T-helper 2 cell treated with Interferon-gamma antibody and Interleukin-4, amounts not matched to agents 100 ng/mL and 5 ng/mL, for 36 hours (primary cell): ENCODE measurements around the gene RNF34. TPM values are rescaled to one million over a fixed set of nuclear protein-coding genes. Genes with fewer than 3 reads are reported as not detected.

ENCODE experiments used
- intact Hi-C: fragments of 100-400 bp; cut with micrococcal nuclease; formaldehyde crosslinking; loops from one replicate; pipeline ENCODE4 v1.15.1; 2023
- total RNA-seq: library from RNA; stranded (reverse); gene quantifications from 2 replicates; pipeline ENCODE4 v1.2.3, GENCODE V29; 2022

Gene RNF34
- total RNA-seq, 1 donor from 2014 or later = 90.9 TPM

DNA sequence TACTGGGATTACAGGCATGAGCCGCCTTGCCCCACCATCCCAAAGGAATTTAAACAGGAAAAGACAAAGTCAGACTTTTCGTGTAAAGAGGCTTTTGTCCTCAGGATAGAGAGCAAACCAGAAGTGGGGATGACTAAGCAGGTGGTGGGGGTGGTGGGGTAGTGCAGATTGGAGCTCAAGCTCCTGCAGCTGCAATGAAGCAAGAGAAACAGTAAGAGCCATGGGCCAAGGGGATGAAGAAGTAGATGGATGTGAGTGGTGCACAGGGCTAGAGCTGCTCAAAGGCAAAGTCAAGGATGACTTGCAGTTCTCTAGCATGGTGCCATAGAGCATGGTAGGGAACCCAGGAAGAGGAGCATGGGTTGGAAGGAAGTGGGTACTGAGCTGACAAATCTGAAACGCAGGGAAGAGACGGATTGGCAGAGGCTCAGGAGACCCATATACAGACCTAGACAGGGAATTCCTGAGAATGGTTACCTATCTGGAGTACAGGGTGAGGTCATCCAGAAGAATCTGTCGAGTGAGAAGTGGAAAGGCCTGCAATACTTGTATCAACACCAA, 11.4 kb upstream of the RNF34 start:
- intact Hi-C loops = no loop called here

DNA sequence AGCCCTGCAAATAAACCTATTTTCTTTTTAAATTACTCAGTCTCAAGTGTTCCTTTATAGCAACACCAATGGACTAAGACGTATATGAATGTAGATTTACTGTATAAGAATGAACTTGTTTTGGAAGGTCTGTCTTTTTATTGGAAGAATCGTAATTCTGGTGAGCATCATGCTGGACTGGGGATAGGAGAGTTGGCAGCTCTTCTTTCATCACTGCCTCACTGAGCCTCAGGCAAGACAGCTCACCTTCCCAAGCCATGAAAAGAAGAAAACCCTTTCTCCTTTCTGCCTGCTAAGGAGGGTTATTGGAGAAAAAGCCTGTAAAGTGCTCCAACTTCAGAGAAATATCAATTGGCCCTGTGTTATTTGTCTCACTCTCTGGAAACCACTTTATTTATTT, 9.1 kb upstream of the RNF34 start:
- intact Hi-C loops = loop anchor here (1.0 kb wide), 1 partner anchor 8 kb away; no protein-coding TSS in a partner anchor

DNA sequence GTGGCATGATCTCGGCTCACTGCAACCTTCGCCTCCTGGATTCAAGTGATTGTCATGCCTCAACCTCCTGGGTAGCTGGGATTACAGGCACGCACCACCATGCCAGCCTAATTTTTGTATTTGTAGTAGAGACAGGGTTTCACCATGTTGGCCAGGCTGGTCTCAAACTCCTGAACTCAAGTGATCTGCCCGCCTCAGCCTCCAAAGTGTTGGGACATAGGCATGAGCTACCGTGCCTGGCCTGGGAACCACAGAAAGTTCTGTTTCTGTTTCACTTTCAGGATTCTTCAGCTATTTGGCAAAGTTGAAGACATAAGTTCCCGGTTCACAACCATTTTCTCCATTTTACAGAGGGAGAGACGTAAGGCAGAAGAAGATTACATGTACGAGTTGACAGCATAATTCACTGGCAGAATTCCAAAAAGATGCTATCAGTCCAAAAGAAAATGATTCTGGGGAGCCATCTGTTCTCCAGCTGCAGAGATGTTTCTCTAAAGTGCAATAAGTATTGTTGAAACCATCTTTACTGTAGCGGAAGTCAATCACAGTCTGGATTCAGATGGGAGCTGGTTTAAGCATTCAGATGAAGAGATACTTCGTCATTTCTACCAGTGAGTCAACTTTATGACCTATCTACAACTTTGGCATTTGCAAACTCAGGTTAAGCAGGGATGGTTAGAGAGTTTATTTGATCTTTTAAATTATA, 8.1 kb upstream of the RNF34 start:
- intact Hi-C loops = loop anchor here (1.0 kb wide), 1 partner anchor 8 kb away; no protein-coding TSS in a partner anchor

DNA sequence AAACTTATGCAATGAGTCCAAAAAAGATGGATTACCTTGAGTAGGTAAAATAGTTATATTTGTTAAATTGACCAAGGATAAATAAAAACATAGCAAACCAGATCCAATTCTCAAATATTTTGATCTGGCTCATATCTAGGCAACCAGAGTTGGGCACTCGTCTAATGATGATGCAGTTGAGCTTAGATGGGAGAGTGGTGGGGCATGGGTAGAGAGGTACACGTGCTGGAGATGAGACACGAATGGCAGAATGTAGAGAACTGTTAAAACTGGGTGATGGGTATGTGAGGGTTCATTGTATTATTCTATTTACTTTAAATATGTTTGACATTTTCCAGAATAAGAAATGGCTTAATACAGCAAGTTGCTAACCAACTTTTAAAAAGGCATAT, 7.6 kb upstream of the RNF34 start:
- intact Hi-C loops = no loop called here

DNA sequence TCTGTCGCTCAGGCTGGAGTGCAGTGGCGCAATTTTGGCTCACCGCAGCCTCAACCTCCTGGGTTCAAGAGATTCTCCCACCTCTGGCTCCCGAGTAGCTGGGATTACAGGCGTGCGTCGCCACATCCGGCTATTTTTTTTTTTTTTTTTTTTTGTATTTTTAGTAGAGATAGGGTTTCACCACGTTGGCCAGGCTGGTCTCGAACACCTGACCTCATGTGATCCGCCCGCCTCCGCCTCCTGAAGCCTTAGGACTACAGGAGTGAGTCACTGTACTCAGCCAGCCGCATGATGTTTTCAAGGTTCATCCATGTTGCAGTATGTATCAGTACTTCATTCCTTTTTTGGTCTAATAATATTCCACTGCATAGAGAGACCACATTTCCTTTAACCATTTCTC, 2.4 kb upstream of the RNF34 start:
- intact Hi-C loops = no loop called here

DNA sequence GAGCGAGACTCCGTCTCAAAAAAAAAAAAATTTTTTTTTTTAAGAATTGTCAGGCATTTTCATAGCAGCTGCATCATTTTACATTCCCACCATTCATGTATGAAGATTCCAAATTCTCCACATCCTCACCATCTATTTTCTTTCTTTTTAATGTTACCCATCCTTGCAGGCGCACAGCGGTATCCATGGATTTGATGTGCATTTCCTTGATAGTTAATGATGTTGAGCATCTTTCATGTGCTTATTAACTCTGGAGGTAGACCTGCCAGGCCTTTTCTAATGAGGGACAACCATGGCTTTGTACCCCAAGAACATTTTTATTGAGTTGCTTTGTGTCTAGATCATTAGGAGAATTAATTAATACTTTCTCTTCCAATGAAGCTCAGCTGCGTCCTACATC, 1.6 kb upstream of the RNF34 start:
- intact Hi-C loops = no loop called here

DNA sequence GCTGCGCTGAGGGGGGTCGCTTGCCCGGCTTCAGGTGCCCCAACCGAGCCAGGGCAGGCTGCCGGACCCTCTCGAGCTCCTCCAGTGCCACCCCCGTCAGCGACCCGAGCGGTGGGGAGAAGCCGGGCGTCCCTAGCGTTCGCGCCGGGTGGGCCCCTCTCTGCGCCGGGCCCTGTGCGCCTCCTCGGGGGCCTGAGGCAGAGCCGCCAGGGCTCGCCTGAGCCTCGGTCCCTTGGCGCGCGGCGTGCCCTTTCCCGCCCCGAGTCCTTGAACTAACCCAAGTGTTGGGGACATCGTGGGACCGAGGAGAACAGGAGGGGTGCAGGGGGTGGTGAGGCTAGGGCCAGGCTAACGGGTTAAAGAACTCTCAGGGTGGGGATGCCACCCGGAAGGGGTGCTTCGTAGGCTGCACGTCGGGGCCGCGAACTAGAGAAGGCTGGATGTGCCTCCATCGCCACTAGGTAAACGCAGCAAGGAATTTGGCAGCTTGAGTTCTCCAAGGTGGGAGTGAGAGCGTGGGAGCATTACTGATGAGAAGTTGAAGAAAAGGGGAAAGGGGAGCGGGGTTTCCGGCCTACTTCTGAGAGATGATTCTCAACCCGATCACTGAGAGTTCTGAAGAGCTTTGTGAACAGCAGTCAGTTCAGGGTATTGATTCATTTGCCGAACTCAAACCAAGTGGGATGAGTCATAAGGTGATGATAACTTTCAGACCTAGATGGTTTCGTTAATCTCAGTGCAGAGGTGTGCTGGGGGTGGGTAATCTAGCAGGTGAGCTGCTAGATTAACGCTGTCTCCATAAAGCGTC, 618 bp downstream of the RNF34 start:
- intact Hi-C loops = loop anchor here (1.0 to 5.0 kb wide), 4 partner anchors 48 to 1523 kb away; partner anchors contain the start of genes ANAPC5 and CIT

DNA sequence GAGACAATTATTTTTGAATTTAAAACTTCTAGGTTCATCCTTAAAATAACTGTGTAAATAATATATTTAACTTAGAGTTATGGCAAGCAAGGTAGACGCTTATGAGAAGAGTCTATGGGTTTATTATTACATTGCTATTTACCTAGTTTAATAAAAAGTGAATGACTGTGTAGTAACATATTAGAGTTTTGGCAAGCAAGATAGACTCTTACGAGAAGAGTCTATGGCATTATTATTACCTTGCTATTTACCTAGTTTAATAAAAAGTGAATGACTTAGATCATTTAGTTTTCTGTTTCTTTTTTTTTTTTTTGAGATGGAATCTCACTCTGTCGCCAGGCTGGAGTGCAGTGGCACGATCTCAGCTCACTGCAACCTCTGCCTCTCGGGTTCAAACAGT, 3.8 kb downstream of the RNF34 start:
- intact Hi-C loops = loop anchor here (5.0 kb wide), 3 partner anchors 64 to 1526 kb away; partner anchors contain the start of gene CIT

DNA sequence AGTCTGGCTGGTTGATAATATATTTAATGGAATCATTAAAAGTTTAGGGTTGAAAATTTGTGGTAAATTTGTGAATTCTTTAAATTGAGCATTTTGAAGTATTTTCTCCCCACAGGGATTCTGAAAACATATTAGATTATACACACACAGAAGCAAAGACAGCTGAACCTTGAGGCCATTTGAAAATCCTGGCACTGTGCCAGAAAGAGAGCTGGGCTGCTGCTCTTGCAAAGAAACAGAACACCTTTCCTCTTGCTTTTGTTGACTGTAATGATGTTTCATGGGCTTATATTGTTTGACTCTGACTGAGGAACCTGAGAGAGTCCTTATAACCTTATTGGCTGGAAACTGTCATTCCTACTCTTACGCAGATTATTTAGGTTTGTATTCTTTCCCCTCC, 4.8 kb downstream of the RNF34 start:
- intact Hi-C loops = loop anchor here (5.0 kb wide), 3 partner anchors 63 to 1527 kb away; partner anchors contain the start of gene CIT

DNA sequence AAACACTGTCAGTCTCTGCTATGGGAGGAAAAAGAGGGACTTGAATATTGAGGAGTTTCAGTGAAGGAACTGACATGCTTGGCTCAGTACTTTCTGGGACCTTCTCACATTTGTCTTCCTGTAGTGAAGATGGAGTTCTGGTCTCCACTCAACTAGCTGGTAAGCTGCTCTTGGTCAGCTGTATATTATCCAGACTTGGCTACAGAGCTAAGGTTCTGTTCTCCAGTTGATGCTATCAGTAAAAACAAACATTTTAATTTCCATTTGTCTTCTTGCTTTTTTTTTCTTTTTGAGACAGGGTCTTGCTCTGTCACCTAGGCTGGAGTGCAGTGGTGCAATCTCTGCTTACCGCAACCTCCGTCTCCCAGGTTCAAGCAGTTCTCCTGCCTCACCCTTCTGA, 5.3 kb downstream of the RNF34 start:
- intact Hi-C loops = no loop called here

DNA sequence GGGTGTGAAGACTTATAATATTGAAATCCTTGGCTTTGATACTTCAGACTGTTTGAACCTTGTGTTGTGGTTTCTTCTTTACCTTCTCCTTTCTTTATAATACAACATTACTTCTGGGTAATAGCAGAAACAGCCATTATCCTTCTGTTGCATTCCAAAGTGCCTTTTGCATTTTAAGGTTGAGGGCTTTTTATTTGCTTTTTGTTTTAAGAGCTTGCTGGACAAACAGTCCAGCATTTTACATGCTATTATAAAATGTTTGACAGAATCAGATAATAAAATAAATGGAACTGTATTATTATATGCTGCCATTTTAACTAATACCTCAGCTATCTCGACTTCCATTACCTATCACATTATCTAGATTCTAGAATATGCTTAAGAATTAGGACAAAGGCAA, 14.0 kb downstream of the RNF34 start:
- intact Hi-C loops = no loop called here

DNA sequence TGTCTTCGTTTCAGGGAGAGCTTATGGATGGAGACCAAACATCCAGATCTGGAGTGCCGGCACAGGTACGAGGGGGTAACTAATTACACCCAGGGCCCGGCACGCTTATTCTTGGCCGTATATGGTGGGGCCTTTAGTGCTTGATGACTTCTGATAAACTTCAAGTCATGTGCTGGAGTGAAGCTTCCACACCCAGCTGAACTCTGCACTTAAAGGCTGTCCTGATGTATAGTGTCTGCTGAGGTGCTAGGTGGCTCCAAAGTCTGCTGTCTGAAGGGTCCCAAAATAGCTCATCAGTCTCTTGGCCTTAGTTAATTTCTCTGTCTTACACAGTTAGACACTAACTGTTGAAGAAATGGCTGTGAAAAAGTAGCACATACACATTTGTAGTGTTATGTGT, 17.9 kb downstream of the RNF34 start:
- intact Hi-C loops = no loop called here

DNA sequence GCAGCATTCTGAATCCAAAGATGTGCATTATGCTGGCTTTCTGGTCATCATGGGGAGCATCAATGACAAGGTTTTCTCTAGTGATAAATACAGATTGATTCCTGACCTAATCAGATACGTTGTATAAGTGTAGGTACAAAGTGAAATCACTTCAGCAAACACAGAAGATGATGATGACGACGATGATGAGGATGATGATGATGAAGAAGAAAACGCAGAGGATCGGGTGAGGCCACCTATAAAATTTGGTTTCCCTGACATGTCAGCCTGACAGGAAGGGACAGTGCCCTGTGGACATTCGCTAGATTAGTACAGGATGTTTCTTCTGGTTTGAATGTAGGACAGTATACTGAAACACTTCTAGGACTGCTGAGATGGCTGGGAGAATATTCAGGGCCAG, 20.2 kb downstream of the RNF34 start:
- intact Hi-C loops = no loop called here

DNA sequence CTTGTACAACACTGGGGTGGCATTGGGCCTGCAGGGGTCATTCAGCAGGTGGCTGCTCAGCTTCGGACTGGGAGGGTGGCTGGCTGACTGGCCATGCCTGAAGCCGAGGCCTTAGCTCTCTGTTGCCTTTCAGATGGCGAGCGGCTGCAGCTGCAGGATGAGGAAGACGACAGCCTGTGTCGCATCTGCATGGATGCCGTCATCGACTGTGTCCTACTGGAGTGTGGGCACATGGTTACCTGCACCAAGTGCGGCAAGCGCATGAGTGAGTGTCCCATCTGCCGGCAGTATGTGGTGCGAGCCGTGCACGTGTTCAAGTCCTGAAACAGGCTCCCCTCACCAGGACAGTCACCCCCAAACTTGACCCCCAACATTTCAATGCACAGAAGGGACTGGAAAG, 23.3 kb downstream of the RNF34 start:
- intact Hi-C loops = no loop called here

DNA sequence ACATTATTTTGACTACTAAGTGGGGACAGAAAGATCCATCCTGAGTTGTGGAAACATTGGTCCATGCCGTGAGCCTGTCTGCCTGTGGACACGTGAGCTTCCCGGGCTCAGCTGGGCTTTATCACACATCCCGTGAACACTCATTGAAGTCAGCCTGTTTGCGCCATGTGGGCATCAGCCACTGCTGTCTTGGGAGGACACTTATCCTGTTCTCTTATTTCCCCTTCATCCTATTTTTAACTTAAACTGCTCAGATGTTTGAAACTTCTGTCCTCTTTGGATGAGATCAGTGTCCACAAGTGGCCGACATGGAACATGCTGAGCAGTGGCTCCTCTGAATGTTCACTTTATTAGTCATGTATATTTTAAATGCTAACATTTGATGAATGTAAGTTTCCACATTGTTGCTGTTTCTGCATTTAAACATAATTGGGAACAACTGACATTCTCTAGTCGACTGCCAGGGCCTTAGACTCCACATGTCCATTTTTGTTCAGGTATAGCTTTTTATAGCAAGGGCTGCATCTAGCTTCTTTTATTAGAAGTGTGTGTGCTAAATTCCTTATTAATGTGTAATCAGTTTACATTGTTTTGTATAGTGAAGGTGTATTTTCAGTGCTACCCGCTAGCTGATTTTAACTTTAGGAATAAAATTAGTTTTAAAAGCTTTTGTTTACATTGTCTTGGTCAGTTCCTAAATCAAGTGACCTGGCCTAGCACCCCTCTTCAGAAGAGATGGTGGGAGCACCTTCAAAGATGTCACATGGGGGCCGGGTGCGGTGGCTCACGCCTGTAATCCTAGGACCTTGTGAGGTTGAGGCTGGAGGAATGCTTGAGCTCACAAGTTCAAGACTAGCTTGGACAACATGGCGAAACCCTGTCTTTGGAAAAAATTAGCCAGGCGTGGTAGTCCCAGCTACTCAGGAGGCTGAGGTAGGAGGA, 24.0 kb downstream of the RNF34 start:
- intact Hi-C loops = no loop called here

DNA sequence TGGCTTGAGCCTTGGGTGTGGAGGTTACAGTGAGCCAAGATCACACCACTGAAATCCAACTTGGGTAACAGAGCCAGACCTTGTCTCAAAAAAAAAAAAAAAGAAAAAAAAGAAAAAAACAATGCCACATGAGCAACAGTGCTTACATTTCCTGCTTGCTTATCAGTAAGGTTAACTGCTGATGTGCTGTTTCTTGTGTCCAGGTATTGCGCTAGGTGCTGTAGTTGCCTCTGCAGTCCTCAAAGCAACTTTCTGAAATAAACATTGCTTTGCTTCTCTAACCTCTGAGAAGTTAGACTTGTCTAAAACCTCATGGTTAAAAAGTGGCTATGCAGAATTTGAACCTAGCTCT, 24.7 kb downstream of the RNF34 start:
- intact Hi-C loops = no loop called here

DNA sequence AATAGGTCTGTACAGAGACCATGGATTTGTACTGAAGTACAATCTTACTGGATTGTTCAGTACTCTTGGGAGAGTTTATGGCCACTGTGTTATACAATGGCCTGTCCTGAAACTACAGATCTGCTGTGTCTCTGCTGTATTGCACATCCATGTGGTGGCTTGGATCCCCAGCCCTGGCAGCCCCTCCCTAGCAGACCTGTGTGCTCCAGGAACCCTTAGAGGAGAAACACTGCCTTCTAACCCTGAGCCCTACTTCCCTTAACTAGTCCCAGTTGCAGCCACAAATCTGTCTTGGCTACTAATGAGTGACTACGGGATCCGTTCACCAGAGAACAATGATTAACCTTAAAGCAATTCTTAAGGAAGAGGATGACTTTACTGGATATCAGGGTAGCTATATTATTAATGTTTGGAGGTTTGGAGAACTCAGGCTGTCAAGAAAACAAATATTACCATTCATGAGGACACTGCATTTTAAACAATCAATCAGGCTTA, 27.7 kb downstream of the RNF34 start:
- intact Hi-C loops = no loop called here

DNA sequence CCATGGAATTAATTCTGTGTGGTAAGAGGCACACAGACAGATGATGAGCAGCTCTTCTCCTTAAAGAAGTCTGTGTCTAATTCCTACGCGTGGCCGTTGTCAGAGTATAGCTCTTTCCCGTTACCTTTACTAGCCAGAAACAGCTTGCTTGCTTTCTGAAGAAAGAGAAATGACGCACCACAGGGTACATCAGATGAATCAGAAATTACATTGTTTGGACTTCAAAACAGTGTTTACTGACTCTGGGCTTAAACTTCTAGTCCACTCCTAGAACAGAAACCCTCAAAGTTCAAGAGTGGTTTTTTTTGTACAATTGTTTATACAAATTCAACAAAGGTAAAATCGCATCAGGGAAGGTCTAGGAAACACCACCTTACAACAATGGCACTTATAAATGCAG, 29.0 kb downstream of the RNF34 start:
- intact Hi-C loops = no loop called here

DNA sequence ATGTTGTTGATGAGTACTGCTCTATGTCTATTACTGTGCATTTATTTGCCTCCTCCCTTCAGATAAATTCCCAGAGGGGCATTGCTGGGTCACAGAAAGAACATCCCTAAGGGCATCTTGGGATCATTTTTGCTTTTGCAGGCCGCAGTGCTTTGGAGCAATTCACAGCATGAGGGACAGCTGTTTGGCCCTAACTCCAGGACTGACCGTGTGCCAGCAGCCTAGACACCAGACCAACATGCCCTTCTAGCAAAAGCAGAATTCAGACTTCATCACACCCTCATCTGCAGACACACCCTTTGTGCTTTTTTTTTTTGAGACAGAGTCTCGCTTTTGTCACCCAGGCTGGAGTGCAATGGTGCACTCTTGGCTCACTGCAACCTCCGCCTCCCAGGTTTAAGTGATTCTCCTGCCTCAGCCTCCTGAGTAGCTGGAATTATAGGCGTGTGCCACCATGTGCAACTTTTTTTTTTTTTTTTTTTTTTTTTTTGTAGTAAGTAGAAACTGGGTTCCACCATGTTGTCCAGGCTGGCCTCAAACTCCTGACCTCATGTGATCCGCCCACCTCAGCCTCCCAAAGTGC, 31.0 kb downstream of the RNF34 start:
- intact Hi-C loops = no loop called here

DNA sequence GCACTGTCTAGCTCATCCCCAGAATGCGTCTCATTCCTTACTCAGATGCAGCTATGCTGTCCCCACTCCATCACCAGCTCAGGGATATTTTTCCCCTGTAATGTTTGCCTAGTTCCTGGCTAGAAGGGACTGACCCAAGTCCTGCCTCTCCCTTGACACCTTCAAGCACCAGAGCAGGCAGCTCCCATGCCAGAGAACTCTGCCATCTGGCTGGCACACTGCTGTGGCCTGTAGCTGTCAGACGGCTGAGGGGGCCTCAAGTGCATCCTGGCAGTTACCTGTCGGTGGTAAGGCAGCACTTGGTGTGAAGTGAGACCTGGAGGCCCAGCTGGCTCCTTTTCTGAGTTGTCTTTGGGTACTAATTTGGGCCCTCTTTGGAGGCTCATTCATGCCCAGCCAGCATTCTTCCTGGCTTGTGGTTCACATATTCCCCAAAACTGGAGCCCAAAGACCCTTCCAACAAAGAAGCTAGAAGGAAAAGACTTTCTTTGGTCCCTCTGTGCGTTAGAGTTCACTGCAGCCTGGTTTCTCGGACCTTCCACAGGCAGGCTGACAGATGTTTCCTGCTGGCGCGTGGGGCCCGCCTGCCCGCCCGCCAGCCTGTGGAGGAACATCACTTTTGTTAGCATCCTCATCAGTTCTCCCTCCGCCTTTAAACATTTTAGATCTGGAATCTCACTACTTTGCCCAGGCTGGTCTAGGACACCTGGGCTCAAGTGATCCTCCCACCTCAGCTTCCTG, 33.0 kb downstream of the RNF34 start:
- intact Hi-C loops = no loop called here
